Measurements from ENCODE around the gene FAM149B1. TPM values are rescaled to one million over a fixed set of nuclear protein-coding genes. Genes with fewer than 3 reads are reported as not detected.
A peak's percentile ranks its signal among the peaks of the same experiment; 100 is the strongest.

Gene FAM149B1
- total and polyA plus RNA-seq, 10 of the 15 experiments (the other 5 are each of a cell fraction or from before 2014, with no cell fraction given): 6.6 to 20.9 (median 11.2) TPM

- H3K27ac ChIP-seq (ENCODE audit: control insufficient read depth, insufficient read depth): peak within 1 kb of the TSS; percentile 88
- H3K9me3 ChIP-seq (replicated peaks; ENCODE audit: control insufficient read depth, insufficient read depth, low read length): no peaks in the 10 kb centered on the region
- intact Hi-C loops (cut with micrococcal nuclease; ENCODE audit: unreplicated experiment): loop anchor here (1.0 to 5.0 kb wide), 4 partner anchors 78 to 165 kb away; partner anchors contain the start of genes ANXA7, CFAP70, ECD and FAM149B1
- H3K4me1 ChIP-seq (ENCODE audit: control insufficient read depth, insufficient read depth, low read length): peaks cover 10% of the 10 kb centered on the region
- no peaks in the 10 kb centered on the region for H3K27me3 ChIP-seq (replicated peaks in 1 of 2; ENCODE audit: control insufficient read depth in 2 of 2, insufficient read depth in 2 of 2, low read length in 1 of 2)
- POLR2A ChIA-PET: interaction anchor here (0.6 to 3.7 kb wide), 10 partner anchors 9 to 864 kb away, joined by 3 to 19 read pairs (median 4); partner anchors contain the start of gene CFAP70
- peaks cover 1 to 16% of the 10 kb centered on the region in 2 experiments for H3K36me3 ChIP-seq (ENCODE audit: control insufficient read depth in 2 of 2, insufficient read depth in 2 of 2, low read length in 1 of 2)
- SMC1A ChIA-PET (ENCODE audit: uncharacterized antibody, unreplicated experiment): interaction anchor here (0.6 to 1.1 kb wide), 3 partner anchors 40 to 125 kb away, joined by 3 read pairs; no protein-coding TSS in a partner anchor
- RAD21 ChIA-PET (ENCODE audit: unreplicated experiment): interaction anchor here (0.6 to 2.4 kb wide), 3 partner anchors 15 to 892 kb away, joined by 3 to 17 read pairs (median 5); partner anchors contain the start of gene P4HA1
- 1% methylated on average over 60 of the region's 78 CpGs for WGBS (ENCODE audit: insufficient coverage, insufficient replicate concordance, low lambda C conversion rate, missing lambda C conversion rate)
- BruUV-seq (replicated peaks): no TSS peak
- H3K79me2 ChIP-seq (ENCODE audit: control insufficient read depth, insufficient read depth, low read length): peaks cover 73% of the 10 kb centered on the region
- peak within 1 kb of the TSS; percentile 92 for H3K9ac ChIP-seq (ENCODE audit: control insufficient read depth, insufficient read depth, low read length)
- no peaks in the 10 kb centered on the region for H4K20me1 ChIP-seq (ENCODE audit: control insufficient read depth, insufficient read depth)
- H2AFZ ChIP-seq (ENCODE audit: control insufficient read depth, low read depth, low read length): peak within 1 kb of the TSS; percentile 97
- DNase-seq (ENCODE audit: low read depth, low spot score) (peak; percentile 85), ATAC-seq (peak; percentile 91), FAIRE-seq (peak; percentile 90)
- in situ Hi-C loops (cut with MboI): no loop called here
- CTCF ChIA-PET: interaction anchor here (0.9 to 1.9 kb wide), 3 partner anchors 28 to 152 kb away, joined by 3 to 6 read pairs (median 4); no protein-coding TSS in a partner anchor
- H3K4me2 ChIP-seq (ENCODE audit: control insufficient read depth, insufficient read depth): peak within 1 kb of the TSS; percentile 98
- H3K4me3 ChIP-seq: peak within 1 kb of the TSS; percentile 89
- TF ChIP-seq RAD51 (IDR thresholded peaks at IDR 0.05) (no peak), SMC3 (IDR thresholded peaks at IDR 0.05; ENCODE audit: borderline replicate concordance, low read length) (no peak), BHLHE40 (IDR thresholded peaks at IDR 0.05; ENCODE audit: borderline replicate concordance in 1 of 2, low read depth in 2 of 2, low read length in 1 of 2) (peak in 1 of 2 experiments; percentile 68; a peak in 2 of 4 replicates), POLR2AphosphoS5 (IDR thresholded peaks at IDR 0.05; ENCODE audit: low read length) (peak; percentile 96), MEF2A (IDR thresholded peaks at IDR 0.05; ENCODE audit: insufficient read depth, low read depth, low read length) (no peak), KDM1A (IDR thresholded peaks at IDR 0.05; ENCODE audit: borderline replicate concordance) (no peak), NR2F1 (conservative IDR thresholded peaks at IDR 0.05) (peak; percentile 60), NFIC (IDR thresholded peaks at IDR 0.05; ENCODE audit: low read depth, low read length) (no peak; the same call in 1 of the 2 replicates), USF2 (IDR thresholded peaks at IDR 0.05; ENCODE audit: borderline replicate concordance, low read depth, low read length) (no peak; the same call in none of the 2 replicates), NFYB (IDR thresholded peaks at IDR 0.05; ENCODE audit: insufficient read depth, low read depth, low read length) (no peak), SMARCA5 (IDR thresholded peaks at IDR 0.05) (no peak), E2F8 (IDR thresholded peaks at IDR 0.05; ENCODE audit: low read depth, partially characterized antibody) (no peak), NBN (IDR thresholded peaks at IDR 0.05) (peak; percentile 75), RB1 (IDR thresholded peaks at IDR 0.05; ENCODE audit: borderline replicate concordance) (peak; percentile 99), TAF1 (IDR thresholded peaks at IDR 0.05; ENCODE audit: borderline replicate concordance, low read depth, low read length) (peak; percentile 90), E2F4 (IDR thresholded peaks at IDR 0.05; ENCODE audit: low read depth, low read length) (peak; percentile 84), EZH2 (IDR thresholded peaks at IDR 0.05; ENCODE audit: borderline replicate concordance, control insufficient read depth, low read depth, low read length) (no peak), STAT3 (IDR thresholded peaks at IDR 0.05; ENCODE audit: low read depth, low read length) (no peak), PAX8 (IDR thresholded peaks at IDR 0.05) (no peak)
Measured at GRCh38 chr10:73246646-73247508, 79.0 kb downstream of the FAM149B1 start, which contains the start of gene DNAJC9. DNAJC9 (minus strand) TSS chr10:73247255; CDS start chr10:73247189, 66 bp downstream.
